Activated T-helper 1 cell treated with Interleukin-2 at 50 U/mL for 16 hours (primary cell): Measurements from ENCODE around the gene ODF2.

Experiments
- DNase-seq: peaks from one replicate; pipeline ENCODE4 v3.0.0-alpha.2; 2020; ENCODE audit warnings: low read depth

The ODF2 gene

GRCh38 chr9:128528445-128529160 lies 72.8 kb downstream of the ODF2 start:
- no peak for DNase-seq

GRCh38 chr9:128529191-128529590 lies 73.4 kb downstream of the ODF2 start:
- DNase-seq, result no peak

GRCh38 chr9:128532581-128532980 lies 76.8 kb downstream of the ODF2 start:
- no peak for DNase-seq

- no peak for DNase-seq
These were observed 85.0 kb downstream of the ODF2 start for GRCh38 chr9:128540634-128541360.

GRCh38 chr9:128546504-128546903 lies 90.7 kb downstream of the ODF2 start:
- DNase-seq, result no peak

- DNase-seq, result no peak
These were observed 93.1 kb downstream of the ODF2 start for GRCh38 chr9:128548876-128549275.

- DNase-seq, result no peak
These were observed 94.4 kb downstream of the ODF2 start for GRCh38 chr9:128550226-128550625.
